Stimulated activated CD4-positive, alpha-beta T cell treated with anti-CD3 and anti-CD28 coated beads, TNF-alpha, amount 100 ng/mL, for 1 hour (primary cell): Measurements from ENCODE around the gene EIF3I.

Experiments
- DNase-seq, 3 donors: peaks; one replicate each; pipeline ENCODE4 v3.0.0-alpha.2; 2020; ENCODE audit warnings: low read depth in 3 of 3, low spot score in 1 of 3

EIF3I gene

DNA sequence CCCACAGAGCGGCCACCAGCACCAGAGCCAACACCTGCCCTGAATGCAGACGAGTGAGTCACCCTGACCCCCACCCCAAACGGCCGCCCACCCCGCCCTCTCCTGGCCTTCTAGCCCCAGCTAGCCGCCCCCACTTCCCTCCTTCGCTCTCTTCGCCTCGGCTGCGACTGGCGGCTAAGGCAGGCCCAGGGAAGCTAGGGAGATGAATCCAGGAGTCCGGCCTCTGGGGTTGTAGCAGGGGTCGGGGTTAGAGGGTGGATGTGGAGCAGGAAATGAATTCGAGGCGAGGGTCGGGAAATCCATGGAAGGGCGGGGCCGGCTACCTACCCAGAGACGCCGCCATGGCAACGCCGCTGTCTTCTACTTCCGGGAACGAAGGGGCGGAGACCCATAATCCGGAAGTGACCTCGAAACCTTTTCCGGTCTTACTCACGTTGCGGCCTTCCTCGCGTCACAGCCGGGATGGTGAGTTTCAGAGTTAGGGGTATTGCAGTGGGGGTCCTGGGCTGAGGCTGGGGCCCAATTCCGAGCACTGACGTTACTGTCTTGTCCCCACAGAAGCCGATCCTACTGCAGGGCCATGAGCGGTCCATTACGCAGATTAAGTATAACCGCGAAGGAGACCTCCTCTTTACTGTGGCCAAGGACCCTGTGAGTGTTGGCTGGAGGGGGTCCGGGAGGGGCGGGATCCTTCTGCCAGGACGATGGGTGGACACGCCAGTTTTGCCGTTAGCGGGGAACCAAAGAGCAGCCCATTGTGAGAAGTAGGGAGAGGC is at the start of gene EIF3I, which contains the start of gene TMEM234:
Gene EIF3I (plus strand): TSS at position 428 of the 776 bp plus-strand sequence. CDS start 35 bp downstream, at position 463.
Gene TMEM234 (minus strand): TSS at position 374 of the 776 bp plus-strand sequence. CDS start 31 bp downstream, at position 343.
- DNase-seq, result peak; percentile 75 to 79 (median 78)

DNA sequence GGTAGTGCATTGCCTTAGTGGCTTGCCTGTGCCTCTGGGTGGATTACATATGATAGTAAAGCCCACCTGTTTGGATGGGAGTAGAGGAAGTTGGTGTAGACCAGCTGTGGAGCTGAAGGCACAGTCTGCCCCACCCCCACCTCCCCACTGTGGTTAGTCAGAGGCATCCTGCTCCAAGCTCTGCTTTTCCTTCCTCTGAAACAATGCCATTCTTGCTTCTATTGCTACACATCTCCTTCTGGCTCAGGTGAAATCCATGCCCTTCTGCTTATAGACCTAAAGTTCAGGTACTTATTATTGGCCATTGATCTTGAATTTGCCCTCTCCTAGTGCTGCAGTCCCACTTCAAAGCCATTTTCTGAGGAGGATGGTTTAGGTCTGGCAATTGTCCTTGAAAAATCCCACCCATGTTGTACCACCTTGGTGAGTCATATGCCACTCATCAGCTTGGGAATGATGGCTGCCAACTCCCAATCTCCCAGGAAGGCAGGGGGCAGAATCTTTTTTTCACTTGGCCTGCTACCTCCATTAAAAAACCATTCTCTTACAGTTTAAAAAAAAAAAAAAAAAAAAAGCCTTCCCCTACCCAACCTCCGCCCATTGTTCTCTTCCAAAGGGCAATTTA is 49.5 kb upstream of the EIF3I start:
- DNase-seq, result no peak

DNA sequence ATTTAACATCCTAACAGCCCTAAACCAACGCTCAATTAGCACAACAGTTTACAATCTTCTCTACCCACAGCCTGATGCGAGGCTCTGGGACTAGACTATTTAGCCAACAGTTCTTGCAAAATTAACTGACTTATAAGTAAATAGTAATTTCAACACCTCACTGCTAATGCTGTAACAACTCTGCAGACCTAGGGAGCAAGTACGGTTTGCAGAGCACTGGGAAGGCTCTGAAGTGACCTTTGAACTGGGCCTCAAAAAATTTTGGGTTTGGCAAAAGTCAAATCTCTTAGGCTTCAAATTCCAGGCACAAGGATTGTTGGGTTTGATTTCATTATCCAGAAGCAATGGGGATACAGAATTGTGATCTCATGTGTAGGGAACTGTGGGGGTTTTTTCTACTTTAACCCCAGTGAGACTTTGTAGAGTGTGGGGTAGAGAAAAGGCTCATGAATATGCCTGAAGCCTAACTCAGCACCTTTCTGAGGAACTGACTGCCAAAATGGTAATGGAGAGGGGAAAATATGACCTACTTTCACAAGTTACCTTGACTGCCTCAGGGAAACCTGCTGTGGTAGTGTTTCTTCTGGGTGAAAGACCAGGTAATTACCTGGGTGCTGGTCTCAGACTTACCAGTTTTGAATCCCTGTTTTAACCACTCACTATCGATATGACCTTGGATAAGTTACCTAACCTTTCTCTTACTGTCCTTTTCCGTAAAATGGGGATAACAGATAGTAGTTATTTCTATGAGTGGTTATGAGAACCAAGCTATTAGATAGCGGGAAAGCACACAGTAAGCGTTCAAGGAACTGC is 43.6 kb upstream of the EIF3I start:
- no peak for DNase-seq

DNA sequence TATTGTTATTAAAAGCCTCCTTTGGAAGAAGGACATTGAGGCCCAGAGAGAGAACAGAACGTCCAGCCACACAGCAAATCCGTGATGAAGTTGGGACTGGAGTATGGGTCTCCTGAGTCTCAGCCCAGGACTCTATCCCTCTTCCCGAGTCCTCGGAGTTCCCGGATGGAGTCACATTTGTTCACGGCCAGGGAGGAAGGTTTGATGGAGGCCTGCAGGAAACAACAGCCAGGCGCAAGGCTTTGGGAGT is 43.1 kb upstream of the EIF3I start:
- no peak for DNase-seq

DNA sequence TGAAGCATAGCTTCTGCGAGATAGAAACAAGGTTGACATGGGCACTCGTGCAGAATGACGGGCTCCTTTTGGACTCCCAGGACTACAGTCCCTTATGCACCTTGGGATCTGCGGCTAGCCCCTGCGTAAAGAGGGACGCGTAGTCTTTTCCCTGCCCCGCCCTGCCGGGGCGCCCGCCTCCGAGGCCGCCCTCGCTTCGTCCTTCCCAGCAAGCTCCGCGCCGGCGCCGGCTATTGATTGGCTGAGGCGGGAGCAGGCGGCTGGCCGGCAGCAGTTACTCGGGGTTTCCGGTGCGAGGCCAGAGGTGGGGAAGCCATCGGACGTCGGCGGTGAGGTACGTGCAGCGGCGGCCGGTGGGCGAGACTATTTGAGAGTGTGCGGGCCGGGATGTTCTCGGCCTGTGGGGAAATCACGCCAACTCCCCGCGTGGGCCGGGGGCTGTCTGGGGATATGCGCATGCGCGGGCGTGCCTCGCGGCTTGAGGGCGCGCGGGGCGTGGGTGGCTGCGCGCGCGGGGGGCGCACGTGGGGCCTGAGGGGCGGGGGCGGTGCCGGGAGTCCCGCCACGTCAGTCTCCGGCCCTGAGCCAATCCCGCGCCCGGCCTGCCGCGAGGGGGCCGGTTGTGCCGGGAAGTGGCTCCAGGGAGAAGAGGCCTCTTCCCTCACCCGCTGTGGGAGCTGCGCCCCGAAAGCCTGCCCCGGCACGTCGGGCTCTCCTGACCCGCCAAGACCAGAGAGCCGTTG is 42.6 kb upstream of the EIF3I start, which contains the start of gene TXLNA:
Gene TXLNA (plus strand): TSS at position 233 of the 743 bp plus-strand sequence. CDS start 671 bp downstream, outside the sequence.
- peak; percentile 72 to 83 (median 76) for DNase-seq

DNA sequence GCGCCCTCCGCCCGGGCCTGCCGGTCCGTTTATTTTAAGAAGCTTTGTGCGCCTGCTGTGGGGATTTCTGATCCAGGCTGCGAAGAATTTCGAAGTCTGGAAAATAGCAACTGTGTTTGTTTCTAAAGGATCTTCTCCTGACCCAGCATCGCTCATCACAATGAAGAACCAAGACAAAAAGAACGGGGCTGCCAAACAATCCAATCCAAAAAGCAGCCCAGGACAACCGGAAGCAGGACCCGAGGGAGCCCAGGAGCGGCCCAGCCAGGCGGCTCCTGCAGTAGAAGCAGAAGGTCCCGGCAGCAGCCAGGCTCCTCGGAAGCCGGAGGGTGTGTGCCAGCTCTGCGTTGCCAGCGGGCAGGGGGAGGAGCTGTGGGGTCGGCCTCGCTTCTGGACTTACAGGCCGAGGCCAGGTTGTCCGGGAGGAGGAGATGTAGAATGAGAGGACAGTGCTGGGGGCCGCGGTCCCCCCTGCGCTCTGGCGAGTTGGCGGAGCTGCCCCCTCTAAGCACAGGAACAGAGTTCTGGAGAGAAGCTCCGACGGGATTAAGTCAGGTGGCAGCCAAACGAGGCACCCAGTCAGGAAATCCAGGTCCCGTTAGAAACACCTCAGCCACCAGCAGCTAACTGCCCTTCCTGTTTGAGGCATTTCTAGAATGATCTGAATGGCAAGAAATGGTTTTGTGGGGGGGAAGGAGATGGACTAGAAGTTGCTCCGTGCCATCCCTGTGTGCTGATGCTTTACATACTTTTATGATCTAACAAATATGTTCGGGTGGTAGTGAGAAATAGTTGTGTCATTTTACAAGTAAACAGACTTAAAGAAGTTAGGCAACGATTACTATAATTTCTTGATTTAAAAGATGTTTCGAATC is 41.8 kb upstream of the EIF3I start:
- no peak for DNase-seq

DNA sequence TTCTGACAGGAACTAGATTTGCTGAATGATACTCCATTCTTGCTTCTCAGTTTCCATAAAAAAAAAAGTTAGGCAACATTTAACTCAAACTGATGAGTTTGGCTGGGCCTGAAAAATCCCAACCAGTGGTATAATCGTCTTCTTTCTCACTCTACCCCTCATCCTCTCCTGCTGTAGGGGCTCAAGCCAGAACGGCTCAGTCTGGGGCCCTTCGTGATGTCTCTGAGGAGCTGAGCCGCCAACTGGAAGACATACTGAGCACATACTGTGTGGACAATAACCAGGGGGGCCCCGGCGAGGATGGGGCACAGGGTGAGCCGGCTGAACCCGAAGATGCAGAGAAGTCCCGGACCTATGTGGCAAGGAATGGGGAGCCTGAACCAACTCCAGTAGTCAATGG is 41.1 kb upstream of the EIF3I start:
- DNase-seq, result no peak

DNA sequence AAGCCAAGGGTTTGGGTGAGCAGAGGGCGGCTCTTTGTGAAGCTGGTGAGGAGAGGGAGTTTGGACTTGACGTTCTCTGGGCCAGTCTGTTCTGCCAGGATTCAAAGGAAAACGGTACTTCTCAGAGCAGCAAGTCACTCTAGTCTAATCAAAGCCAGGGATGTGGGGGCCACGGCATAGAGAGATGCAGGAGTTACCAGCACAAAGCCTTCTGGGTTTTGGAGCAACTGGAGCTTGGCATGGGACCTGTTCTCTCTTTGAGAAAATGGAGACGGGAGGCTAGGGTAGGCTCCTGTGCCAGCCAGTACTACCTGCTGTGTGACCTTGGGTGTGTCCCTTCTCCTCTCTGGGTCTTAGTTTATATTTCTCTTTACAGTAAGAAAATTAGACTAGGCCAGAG is 40.6 kb upstream of the EIF3I start:
- no peak for DNase-seq

DNA sequence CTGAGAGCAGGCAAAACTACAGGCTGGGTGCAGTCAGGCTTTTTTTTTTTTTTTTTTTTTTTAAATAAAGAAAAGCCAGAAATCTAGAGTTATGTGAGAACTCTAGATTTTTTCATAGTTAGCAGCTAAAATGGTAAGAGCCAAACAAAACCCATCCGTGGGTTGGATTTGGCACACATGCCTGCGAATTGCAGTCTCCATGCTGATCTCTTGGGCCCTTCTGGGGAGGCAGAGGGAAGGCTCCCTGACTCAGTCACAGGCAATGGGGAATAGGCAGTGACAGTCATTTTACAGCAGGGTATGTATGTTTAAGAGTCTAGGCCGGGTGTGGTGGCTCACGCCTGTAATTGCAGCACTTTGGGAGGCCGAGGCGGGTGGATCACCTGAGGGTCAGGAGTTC is 40.1 kb upstream of the EIF3I start:
- DNase-seq, result no peak

DNA sequence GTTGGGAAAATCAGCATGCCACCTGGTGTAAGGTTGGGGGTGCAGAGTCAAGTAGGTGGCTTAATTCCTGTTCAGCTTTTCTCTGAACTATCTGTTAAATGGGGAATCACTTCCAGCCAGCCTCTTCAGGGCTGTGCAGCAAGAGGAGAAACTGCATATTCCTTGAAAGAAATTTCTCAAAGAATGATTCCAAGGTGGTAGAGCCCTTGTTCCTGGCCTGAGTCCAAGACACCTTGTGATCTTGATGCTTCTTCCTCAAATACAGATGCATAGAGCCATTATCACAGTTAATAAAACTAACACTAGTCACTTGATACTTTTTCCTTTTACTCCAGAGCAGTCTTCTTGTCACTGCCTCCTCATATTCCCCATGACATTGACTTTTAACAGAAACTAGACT is 37.6 kb upstream of the EIF3I start:
- no peak for DNase-seq

DNA sequence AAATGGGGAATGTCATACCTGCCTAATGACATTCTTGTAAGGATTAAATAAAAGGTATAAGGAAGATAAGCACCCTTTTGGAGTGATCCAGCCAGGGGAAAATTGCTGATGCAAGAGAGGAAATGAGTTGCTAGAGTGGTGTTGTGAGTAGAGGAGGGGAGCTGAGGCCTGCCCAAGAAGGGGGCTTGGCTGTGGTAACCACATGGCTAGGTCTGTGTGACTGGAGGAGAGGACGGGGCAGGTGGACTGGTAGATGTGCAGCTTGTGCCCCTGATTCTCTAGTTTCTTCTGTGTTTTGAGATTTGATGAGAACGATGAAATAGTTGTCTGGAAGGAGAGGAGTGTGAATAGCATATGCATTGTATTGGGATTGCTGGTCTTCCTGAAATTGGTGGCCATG is 36.1 kb upstream of the EIF3I start:
- DNase-seq, result no peak

DNA sequence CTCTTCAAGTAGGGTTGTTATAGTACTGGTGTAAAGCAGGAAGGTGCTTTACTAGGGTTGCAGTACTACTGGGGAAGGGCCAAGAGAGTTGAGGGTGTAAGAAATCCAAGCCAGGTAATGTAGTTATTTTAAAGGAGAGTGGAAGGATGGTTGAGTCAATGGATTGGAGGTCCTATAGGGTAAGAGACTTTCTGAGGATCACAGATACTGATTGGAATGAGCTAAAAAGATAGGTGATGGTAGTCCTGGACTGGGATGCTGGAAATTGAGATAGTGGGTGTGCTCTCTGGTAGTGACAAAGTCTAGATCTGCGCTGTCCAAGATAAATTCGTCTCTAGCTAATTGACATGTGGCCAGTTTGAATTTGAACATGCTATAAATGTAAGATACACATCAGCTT is 35.7 kb upstream of the EIF3I start:
- no peak for DNase-seq

DNA sequence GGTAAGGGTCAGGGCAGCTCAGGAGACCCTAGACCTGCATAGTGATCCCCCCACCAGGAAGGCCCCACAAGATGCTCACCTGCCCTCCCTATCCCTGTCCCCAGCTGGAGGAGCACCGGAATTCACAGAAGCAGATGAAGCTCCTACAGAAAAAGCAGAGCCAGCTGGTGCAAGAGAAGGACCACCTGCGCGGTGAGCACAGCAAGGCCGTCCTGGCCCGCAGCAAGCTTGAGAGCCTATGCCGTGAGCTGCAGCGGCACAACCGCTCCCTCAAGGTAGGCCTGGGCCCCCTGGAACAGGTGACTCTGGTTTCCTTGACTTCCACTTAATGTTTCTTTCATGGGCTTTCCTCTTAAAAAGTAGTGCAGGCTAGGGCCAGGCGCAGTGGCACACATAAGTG is 34.4 kb upstream of the EIF3I start:
- no peak for DNase-seq

DNA sequence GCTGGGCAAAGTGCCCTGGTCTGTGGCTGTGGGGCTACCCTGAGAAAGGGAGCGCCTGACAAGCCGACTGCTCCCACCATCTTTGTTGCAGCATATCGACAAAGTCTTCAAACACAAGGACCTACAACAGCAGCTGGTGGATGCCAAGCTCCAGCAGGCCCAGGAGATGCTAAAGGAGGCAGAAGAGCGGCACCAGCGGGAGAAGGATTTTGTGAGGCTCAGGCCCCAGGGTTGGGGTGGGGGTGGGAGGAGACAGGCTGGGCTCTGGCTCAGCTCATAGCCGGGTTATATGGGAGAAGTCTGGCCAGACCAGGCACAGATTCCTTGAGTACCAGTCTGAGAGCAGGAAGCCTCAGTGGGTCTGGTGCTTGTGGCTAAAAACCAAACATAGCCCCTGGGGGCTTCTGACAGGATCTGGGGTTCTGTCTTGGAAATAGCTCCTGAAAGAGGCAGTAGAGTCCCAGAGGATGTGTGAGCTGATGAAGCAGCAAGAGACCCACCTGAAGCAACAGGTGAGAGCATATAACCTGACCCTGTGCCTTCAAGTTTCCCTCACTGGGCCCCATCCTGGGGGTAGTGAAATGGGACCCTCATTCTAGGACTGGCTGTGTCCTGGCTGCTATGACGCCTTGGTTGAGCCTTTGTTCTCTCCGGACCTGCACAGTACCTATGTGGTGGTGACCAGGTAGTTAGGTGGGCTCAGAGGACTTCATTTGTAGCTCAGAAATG is 29.8 kb upstream of the EIF3I start:
- no peak for DNase-seq

DNA sequence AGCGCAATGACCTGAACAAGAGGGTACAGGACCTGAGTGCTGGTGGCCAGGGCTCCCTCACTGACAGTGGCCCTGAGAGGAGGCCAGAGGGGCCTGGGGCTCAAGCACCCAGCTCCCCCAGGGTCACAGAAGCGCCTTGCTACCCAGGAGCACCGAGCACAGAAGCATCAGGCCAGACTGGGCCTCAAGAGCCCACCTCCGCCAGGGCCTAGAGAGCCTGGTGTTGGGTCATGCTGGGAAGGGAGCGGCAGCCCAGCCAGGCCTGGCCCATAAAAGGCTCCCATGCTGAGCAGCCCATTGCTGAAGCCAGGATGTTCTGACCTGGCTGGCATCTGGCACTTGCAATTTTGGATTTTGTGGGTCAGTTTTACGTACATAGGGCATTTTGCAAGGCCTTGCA is 27.2 kb upstream of the EIF3I start:
- no peak for DNase-seq

DNA sequence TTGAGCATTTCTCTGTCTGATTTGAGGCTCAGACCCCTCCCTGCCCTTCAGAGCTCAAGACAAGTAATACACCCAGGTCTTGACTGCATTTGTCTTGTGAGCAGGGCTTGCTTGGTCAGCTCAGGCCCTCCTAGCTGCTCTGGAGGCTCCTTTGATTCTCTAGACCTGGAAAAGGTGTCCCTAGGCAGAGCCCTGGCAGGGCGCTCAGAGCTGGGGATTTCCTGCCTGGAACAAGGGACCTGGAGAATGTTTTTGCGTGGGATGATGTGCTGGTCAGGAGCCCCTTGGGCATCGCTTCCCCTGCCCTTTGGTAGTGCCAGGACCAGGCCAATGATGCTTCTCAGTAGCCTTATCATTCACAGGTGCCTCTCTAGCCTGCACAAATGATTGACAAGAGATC is 26.7 kb upstream of the EIF3I start:
- DNase-seq, result no peak

DNA sequence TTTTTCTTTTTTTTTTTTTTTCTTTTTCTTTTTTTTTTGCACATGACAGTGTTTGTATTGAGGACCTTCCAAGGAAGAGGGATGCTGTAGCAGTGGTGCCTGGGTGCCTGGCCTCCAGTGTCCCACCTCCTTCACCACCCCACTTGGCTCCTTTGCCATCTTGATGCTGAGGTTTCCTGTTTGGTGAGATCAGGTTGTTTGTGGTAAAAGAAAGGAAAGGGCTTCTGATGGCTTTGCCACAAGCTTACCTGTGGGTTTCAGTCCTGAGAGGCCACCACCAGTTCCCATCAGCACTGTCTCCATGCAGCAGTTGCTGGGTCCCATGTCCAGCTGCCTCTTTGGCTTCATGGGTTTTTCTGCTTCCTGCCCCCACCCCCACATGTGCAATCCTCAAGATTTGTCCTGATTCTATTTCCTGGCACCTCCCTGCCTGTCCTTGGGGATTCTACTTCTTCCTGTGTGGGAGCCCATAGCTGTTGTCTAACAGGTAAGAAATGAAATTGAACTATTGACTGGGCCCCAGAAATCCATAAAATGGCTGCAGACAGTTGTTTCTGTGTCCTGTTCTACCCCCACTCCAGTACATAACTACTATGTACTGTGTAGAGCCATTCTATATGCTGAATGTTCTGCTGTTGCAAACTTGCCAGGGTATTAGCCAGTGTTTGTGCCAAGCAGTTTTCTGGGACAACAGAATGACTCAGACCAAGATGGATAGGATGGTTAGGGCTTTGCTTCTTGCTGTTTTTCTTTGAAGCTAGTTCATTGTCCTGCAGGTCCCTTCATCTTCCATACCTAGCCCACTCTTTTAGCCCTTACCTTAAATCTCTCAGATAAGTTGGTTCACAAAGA is 26.0 kb upstream of the EIF3I start:
- no peak for DNase-seq

DNA sequence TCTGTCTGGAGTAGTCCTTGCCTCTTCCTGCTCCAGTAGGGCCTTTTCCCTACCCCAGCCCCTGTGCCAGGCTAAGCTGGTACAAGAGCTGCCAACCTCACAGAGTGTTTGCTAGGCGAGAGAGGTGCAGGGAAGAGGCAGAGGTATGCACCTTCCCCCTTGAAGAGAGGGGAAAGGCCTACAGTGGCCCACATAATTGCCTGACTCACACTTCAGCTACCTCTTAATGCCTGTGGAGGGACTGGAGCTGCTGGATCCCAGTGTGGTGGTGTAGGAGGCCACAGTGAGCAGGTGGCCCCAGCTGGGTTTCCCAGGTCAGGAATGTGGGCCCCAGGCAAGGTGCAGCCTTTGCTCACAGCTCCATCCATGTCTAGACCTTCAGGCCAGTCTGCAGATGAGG is 25.1 kb upstream of the EIF3I start:
- no peak for DNase-seq

DNA sequence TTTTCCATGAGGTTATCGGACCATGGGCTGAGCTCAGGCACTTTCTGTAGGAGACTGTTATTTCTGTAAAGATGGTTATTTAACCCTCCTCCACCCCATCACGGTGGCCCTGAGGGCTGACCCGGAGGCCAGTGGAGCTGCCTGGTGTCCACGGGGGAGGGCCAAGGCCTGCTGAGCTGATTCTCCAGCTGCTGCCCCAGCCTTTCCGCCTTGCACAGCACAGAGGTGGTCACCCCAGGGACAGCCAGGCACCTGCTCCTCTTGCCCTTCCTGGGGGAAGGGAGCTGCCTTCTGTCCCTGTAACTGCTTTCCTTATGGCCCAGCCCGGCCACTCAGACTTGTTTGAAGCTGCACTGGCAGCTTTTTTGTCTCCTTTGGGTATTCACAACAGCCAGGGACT is 24.4 kb upstream of the EIF3I start:
- DNase-seq, result no peak
